A673 (cell line): Measurements from ENCODE around the gene ROR1.

ENCODE experiments used
- CTCF ChIP-seq: fragments of 300-800, 200-600 bp; sonication (generic); conservative IDR thresholded peaks from 2 replicates; pipeline ENCODE4 v1.5.1; 2017; ENCODE audit warnings: low read depth, mild to moderate bottlenecking, antibody characterized with exemption, low read length, moderate library complexity, mixed read lengths
- EZH2 ChIP-seq: fragments of 200-600 bp; sonication (generic); IDR thresholded peaks from 2 replicates; pipeline ENCODE4 v1.6.1; 2017; ENCODE audit warnings: borderline replicate concordance, low read depth, mild to moderate bottlenecking, mixed read lengths, antibody characterized with exemption, low read length; ENCODE audit not compliant: poor library complexity, severe bottlenecking

- TF ChIP-seq CTCF (no peak), EZH2 (no peak)
Observed at GRCh38 chr1:63784489-63785390, 10.9 kb downstream of the ROR1 start.
